Measurements from ENCODE around the gene MEGF6.

The MEGF6 gene

GRCh38 chr1:3611170-3612019 is at the start of gene MEGF6:
Gene MEGF6, minus strand, starts transcription at chr1:3611508. Its CDS starts 240 bp downstream, at chr1:3611268.
- H3K27ac ChIP-seq: peak within 1 kb of the TSS; percentile 44; the same call in 1 of the 2 replicates
- no peak for TF ChIP-seq CTCF (conservative IDR thresholded peaks at IDR 0.05)

GRCh38 chr1:3660704-3661103 is 49.4 kb upstream of the MEGF6 start:
- no peak overlapping the region for H3K27ac ChIP-seq
- TF ChIP-seq CTCF (conservative IDR thresholded peaks at IDR 0.05): no peak

GRCh38 chr1:3659093-3659492 is 47.8 kb upstream of the MEGF6 start:
- no peak for TF ChIP-seq CTCF (conservative IDR thresholded peaks at IDR 0.05)
- no peak overlapping the region; the same call in 1 of the 2 replicates for H3K27ac ChIP-seq

GRCh38 chr1:3658231-3658615 is 46.9 kb upstream of the MEGF6 start:
- no peak overlapping the region for H3K27ac ChIP-seq
- no peak for TF ChIP-seq CTCF (conservative IDR thresholded peaks at IDR 0.05)

GRCh38 chr1:3657578-3658230 is 46.4 kb upstream of the MEGF6 start:
- H3K27ac ChIP-seq: no peak overlapping the region
- no peak for TF ChIP-seq CTCF (conservative IDR thresholded peaks at IDR 0.05)

- no peak for TF ChIP-seq CTCF (conservative IDR thresholded peaks at IDR 0.05)
- no peak overlapping the region for H3K27ac ChIP-seq
Measured at GRCh38 chr1:3657096-3657475, 45.8 kb upstream of the MEGF6 start.

GRCh38 chr1:3656450-3657095 is 45.3 kb upstream of the MEGF6 start:
- no peak for TF ChIP-seq CTCF (conservative IDR thresholded peaks at IDR 0.05)
- no peak overlapping the region for H3K27ac ChIP-seq
